HepG2 (cell line): Measurements from ENCODE around the gene MYO15A.

Experiments
- CAMTA2 ChIP-seq: sonication (generic); formaldehyde crosslinking; IDR thresholded peaks from 2 replicates; pipeline ENCODE4 v1.4.0; 2020; ENCODE audit warnings: mild to moderate bottlenecking, missing genetic modification reagents, borderline replicate concordance
- EZH2 ChIP-seq: conservative IDR thresholded peaks from 2 replicates; pipeline ENCODE4 v1.6.1; 2012; ENCODE audit warnings: mild to moderate bottlenecking, low read depth, low read length, moderate library complexity
- GABPB1 ChIP-seq: IDR thresholded peaks from 2 replicates; pipeline ENCODE4 v1.6.1; 2016; ENCODE audit warnings: mild to moderate bottlenecking, missing genetic modification reagents, moderate library complexity, missing compliant biosample characterization
- LCORL ChIP-seq, 2 experiments: fragments of 450-650 bp in 1 of 2; sonication (generic) in 1 of 2; formaldehyde crosslinking in 1 of 2; IDR thresholded peaks; 2 replicates each; pipeline versions ENCODE4 v1.5.0 to v1.6.1; 2017 to 2020; ENCODE audit warnings: antibody characterized with exemption in 1 of 2, missing genetic modification reagents in 1 of 2
- POLR2AphosphoS5 ChIP-seq: IDR thresholded peaks from 2 replicates; pipeline ENCODE4 v1.6.1; 2012; ENCODE audit warnings: low read depth, low read length
- PREB ChIP-seq: sonication (generic); formaldehyde crosslinking; IDR thresholded peaks from 2 replicates; pipeline ENCODE4 v1.4.0; 2020; ENCODE audit warnings: missing genetic modification reagents
- SMARCC2 ChIP-seq: fragments of 450-650 bp; IDR thresholded peaks from 2 replicates; pipeline ENCODE4 v1.6.1; 2017; ENCODE audit warnings: antibody characterized with exemption, mild to moderate bottlenecking
- YY1 ChIP-seq: IDR thresholded peaks from 2 replicates; pipeline ENCODE4 v1.6.1; 2011; ENCODE audit warnings: low read length, low read depth, moderate library complexity, mild to moderate bottlenecking; ENCODE audit not compliant: insufficient read depth, insufficient replicate concordance
- ZNF354B ChIP-seq: sonication (generic); formaldehyde crosslinking; IDR thresholded peaks from 2 replicates; pipeline ENCODE4 v1.8.0; 2022; ENCODE audit warnings: mild to moderate bottlenecking, missing genetic modification reagents
- ZNF530 ChIP-seq: sonication (generic); formaldehyde crosslinking; IDR thresholded peaks from 2 replicates; pipeline ENCODE4 v1.5.0; 2020; ENCODE audit warnings: low read depth, mild to moderate bottlenecking, missing genetic modification reagents
- TF ChIP-seq, protein P1 (sequence below): sonication (generic); formaldehyde crosslinking; IDR thresholded peaks from 2 replicates; pipeline ENCODE4 v1.5.0; 2020; ENCODE audit warnings: mild to moderate bottlenecking, missing genetic modification reagents, moderate library complexity
- TF ChIP-seq, protein P2 (sequence below): sonication (generic); formaldehyde crosslinking; IDR thresholded peaks from 2 replicates; pipeline ENCODE4 v1.9.0; 2021; ENCODE audit warnings: missing genetic modification reagents, borderline replicate concordance
- TF ChIP-seq, protein P3 (sequence below): sonication (generic); formaldehyde crosslinking; IDR thresholded peaks from 2 replicates; pipeline ENCODE4 v1.4.0; 2020; ENCODE audit warnings: mild to moderate bottlenecking, missing genetic modification reagents, borderline replicate concordance

- TF ChIP-seq SMARCC2, result no peak
- TF ChIP-seq YY1, result peak; percentile 87
- TF ChIP-seq EZH2, result no peak
- TF ChIP-seq LCORL (IDR thresholded peaks at IDR 0.05), result no peak
- peak; percentile 97 for TF ChIP-seq LCORL (CRISPR knock-in tag; IDR thresholded peaks at IDR 0.05)
- TF ChIP-seq, protein P1, sequence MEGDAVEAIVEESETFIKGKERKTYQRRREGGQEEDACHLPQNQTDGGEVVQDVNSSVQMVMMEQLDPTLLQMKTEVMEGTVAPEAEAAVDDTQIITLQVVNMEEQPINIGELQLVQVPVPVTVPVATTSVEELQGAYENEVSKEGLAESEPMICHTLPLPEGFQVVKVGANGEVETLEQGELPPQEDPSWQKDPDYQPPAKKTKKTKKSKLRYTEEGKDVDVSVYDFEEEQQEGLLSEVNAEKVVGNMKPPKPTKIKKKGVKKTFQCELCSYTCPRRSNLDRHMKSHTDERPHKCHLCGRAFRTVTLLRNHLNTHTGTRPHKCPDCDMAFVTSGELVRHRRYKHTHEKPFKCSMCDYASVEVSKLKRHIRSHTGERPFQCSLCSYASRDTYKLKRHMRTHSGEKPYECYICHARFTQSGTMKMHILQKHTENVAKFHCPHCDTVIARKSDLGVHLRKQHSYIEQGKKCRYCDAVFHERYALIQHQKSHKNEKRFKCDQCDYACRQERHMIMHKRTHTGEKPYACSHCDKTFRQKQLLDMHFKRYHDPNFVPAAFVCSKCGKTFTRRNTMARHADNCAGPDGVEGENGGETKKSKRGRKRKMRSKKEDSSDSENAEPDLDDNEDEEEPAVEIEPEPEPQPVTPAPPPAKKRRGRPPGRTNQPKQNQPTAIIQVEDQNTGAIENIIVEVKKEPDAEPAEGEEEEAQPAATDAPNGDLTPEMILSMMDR (CRISPR knock-in tag), result peak; percentile 59
- TF ChIP-seq ZNF354B (CRISPR knock-in tag), result no peak
- TF ChIP-seq GABPB1 (CRISPR knock-in tag), result peak; percentile 99
- no peak; the same call in 1 of the 2 replicates for TF ChIP-seq CAMTA2 (CRISPR knock-in tag)
- TF ChIP-seq POLR2AphosphoS5, result peak; percentile 75
- no peak for TF ChIP-seq PREB (CRISPR knock-in tag)
- TF ChIP-seq, protein P2, sequence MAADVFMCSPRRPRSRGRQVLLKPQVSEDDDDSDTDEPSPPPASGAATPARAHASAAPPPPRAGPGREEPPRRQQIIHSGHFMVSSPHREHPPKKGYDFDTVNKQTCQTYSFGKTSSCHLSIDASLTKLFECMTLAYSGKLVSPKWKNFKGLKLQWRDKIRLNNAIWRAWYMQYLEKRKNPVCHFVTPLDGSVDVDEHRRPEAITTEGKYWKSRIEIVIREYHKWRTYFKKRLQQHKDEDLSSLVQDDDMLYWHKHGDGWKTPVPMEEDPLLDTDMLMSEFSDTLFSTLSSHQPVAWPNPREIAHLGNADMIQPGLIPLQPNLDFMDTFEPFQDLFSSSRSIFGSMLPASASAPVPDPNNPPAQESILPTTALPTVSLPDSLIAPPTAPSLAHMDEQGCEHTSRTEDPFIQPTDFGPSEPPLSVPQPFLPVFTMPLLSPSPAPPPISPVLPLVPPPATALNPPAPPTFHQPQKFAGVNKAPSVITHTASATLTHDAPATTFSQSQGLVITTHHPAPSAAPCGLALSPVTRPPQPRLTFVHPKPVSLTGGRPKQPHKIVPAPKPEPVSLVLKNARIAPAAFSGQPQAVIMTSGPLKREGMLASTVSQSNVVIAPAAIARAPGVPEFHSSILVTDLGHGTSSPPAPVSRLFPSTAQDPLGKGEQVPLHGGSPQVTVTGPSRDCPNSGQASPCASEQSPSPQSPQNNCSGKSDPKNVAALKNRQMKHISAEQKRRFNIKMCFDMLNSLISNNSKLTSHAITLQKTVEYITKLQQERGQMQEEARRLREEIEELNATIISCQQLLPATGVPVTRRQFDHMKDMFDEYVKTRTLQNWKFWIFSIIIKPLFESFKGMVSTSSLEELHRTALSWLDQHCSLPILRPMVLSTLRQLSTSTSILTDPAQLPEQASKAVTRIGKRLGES (CRISPR knock-in tag), result no peak
- TF ChIP-seq, protein P3, sequence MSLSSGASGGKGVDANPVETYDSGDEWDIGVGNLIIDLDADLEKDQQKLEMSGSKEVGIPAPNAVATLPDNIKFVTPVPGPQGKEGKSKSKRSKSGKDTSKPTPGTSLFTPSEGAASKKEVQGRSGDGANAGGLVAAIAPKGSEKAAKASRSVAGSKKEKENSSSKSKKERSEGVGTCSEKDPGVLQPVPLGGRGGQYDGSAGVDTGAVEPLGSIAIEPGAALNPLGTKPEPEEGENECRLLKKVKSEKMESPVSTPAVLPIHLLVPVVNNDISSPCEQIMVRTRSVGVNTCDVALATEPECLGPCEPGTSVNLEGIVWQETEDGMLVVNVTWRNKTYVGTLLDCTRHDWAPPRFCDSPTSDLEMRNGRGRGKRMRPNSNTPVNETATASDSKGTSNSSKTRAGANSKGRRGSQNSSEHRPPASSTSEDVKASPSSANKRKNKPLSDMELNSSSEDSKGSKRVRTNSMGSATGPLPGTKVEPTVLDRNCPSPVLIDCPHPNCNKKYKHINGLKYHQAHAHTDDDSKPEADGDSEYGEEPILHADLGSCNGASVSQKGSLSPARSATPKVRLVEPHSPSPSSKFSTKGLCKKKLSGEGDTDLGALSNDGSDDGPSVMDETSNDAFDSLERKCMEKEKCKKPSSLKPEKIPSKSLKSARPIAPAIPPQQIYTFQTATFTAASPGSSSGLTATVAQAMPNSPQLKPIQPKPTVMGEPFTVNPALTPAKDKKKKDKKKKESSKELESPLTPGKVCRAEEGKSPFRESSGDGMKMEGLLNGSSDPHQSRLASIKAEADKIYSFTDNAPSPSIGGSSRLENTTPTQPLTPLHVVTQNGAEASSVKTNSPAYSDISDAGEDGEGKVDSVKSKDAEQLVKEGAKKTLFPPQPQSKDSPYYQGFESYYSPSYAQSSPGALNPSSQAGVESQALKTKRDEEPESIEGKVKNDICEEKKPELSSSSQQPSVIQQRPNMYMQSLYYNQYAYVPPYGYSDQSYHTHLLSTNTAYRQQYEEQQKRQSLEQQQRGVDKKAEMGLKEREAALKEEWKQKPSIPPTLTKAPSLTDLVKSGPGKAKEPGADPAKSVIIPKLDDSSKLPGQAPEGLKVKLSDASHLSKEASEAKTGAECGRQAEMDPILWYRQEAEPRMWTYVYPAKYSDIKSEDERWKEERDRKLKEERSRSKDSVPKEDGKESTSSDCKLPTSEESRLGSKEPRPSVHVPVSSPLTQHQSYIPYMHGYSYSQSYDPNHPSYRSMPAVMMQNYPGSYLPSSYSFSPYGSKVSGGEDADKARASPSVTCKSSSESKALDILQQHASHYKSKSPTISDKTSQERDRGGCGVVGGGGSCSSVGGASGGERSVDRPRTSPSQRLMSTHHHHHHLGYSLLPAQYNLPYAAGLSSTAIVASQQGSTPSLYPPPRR (CRISPR knock-in tag), result peak; percentile 77; the same call in 1 of the 2 replicates
- TF ChIP-seq ZNF530 (CRISPR knock-in tag), result no peak
Observed at GRCh38 chr17:18087610-18088491, 20.7 kb upstream of the MYO15A start, which contains the start of gene DRG2.
